Vagina (tissue), 2 donors: ENCODE measurements around the gene CHRNA7.

Experiments
- POLR2A ChIP-seq, 2 donors: fragments of 450-650 bp; IDR thresholded peaks; one replicate each; pipeline ENCODE4 v1.6.1; 2017; ENCODE audit warnings: antibody characterized with exemption in 2 of 2, mild to moderate bottlenecking in 2 of 2, moderate library complexity in 2 of 2
- POLR2AphosphoS5 ChIP-seq, 2 donors: sonication (generic); formaldehyde crosslinking; IDR thresholded peaks; one replicate each; pipeline ENCODE4 v1.9.0; 2017; ENCODE audit warnings: antibody characterized with exemption in 2 of 2, mild to moderate bottlenecking in 2 of 2, low read depth in 1 of 2; ENCODE audit not compliant: insufficient read depth in 1 of 2
- TF ChIP-seq, protein P1 (sequence below), 3 experiments: fragments of 450-650 bp in 2 of 3; fragments of 200-600 bp in 1 of 3; sonication (generic) in 1 of 3; IDR thresholded peaks; one replicate each; pipeline ENCODE4 v1.5.1; 2017 to 2019; ENCODE audit warnings: antibody characterized with exemption in 3 of 3, mild to moderate bottlenecking in 2 of 3, moderate library complexity in 2 of 3

DNA sequence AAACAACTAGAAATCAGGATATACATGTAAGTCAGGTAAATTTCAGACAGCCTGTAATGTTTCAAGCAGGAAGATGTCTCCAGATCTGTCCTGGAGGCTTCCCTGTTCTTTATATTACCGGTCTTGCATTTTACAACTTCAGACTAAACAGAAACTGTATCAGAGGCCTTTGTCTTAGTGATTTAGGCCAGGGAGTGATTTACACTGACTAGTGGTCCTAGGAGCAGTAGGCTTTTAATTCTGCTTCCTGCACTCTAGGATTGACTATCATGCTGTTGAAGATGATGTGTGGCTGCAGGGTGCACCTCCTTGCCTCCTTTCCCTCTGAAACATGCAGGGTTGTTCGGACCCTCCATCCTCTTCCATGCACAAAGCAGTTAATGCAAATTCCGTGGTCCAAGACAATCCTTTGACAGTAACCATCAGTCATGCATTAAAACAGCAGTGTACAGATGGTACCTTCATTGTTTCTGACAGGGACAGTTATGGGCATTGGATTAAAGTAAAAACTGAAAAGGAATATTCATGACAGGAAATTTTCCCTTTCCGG is 27.6 kb downstream of the CHRNA7 start:
- TF ChIP-seq POLR2A (IDR thresholded peaks at IDR 0.05), result no peak
- TF ChIP-seq, protein P1, sequence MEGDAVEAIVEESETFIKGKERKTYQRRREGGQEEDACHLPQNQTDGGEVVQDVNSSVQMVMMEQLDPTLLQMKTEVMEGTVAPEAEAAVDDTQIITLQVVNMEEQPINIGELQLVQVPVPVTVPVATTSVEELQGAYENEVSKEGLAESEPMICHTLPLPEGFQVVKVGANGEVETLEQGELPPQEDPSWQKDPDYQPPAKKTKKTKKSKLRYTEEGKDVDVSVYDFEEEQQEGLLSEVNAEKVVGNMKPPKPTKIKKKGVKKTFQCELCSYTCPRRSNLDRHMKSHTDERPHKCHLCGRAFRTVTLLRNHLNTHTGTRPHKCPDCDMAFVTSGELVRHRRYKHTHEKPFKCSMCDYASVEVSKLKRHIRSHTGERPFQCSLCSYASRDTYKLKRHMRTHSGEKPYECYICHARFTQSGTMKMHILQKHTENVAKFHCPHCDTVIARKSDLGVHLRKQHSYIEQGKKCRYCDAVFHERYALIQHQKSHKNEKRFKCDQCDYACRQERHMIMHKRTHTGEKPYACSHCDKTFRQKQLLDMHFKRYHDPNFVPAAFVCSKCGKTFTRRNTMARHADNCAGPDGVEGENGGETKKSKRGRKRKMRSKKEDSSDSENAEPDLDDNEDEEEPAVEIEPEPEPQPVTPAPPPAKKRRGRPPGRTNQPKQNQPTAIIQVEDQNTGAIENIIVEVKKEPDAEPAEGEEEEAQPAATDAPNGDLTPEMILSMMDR (IDR thresholded peaks at IDR 0.05), result no peak
- TF ChIP-seq POLR2AphosphoS5 (IDR thresholded peaks at IDR 0.05; ENCODE audit: insufficient read depth in 1 of 2, low read depth in 1 of 2), result no peak
